Measurements from ENCODE around the gene CBLN2.

The CBLN2 gene

DNA sequence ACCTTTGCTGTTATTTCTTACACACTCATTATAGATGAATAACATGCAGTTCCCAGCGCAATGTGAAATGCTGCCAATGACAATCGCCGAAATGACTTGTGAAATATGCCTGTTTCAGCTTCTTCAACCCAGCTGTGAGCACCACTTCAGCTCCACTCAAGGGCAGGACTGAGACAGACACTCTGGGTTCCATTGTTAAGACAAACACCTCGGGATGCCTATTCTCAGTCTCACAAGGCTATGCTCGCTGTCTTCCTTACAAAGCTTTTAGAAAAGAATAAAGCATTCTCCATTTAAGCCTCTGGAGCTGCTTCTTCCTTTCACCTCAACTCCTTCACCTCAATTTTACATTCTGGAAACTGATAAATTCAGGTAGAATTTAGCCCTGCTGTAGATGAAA lies 4.2 kb downstream of the CBLN2 start:
- peaks cover 8% of the 10 kb centered on the region for H3K27me3 ChIP-seq (ENCODE audit: control insufficient read depth, insufficient read depth, low read length)

DNA sequence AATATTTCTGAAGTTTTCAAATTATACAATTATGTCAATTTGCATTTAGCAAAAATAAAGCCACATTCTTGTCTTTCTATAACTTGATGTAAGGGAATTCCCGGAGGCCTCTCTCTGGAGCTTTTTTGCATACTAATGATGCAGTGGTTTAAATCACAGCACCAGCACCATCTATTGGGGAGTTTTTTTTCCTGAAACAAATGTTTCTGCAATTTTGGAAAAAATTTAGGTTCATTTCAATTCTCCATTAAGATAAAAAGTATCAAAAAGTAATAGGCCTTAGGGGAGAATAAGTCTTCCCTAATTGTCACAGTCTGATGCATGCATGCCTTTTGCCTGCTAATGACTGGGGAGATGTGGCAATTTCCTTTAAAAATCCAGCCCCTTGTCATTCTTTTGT lies 13.5 kb downstream of the CBLN2 start:
- no peaks in the 10 kb centered on the region for H3K4me1 ChIP-seq (ENCODE audit: control insufficient read depth, insufficient read depth, low read length)
- no peaks in the 10 kb centered on the region for H3K27me3 ChIP-seq (ENCODE audit: control insufficient read depth, insufficient read depth, low read length)
- no peak overlapping the region for H3K9ac ChIP-seq (ENCODE audit: low read length)
- H3K27ac ChIP-seq (ENCODE audit: low read depth, low read length), result no peak overlapping the region
- no peak overlapping the region for H3K4me3 ChIP-seq (ENCODE audit: low read length)
- no peaks in the 10 kb centered on the region for H3K36me3 ChIP-seq (ENCODE audit: control insufficient read depth, insufficient read depth, low read length)

More for the DNA sequence above, 4.2 kb downstream of the CBLN2 start:
- no peak overlapping the region for H3K4me3 ChIP-seq (ENCODE audit: low read length)
- H3K4me1 ChIP-seq (ENCODE audit: control insufficient read depth, insufficient read depth, low read length), result no peaks in the 10 kb centered on the region
- no peaks in the 10 kb centered on the region for H3K36me3 ChIP-seq (ENCODE audit: control insufficient read depth, insufficient read depth, low read length)
- no peak overlapping the region for H3K27ac ChIP-seq (ENCODE audit: low read depth, low read length)
- no peak overlapping the region for H3K9ac ChIP-seq (ENCODE audit: low read length)

DNA sequence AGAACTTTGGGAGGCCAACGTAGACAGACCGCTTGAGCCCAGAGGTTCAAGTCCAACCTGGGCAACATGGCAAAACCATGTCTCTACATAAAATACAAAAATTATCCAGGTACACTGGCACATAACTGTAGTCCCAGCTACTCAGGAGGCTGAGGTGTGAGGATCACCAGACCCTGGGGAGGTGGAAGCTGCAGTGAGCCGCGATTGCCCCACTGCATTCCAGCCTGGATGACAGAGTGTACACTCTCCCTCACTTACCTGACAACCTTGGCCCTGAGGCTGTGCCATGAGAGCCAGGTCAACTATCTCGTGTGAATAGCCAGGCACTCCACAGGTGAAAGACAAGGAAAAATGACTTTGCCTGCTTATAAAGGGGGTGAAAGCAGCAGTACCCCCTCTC lies 39.3 kb downstream of the CBLN2 start:
- H3K27ac ChIP-seq (ENCODE audit: low read depth, low read length), result no peak overlapping the region
- no peak overlapping the region for H3K9ac ChIP-seq (ENCODE audit: low read length)
- H3K4me1 ChIP-seq (ENCODE audit: control insufficient read depth, insufficient read depth, low read length), result no peaks in the 10 kb centered on the region
- H3K4me3 ChIP-seq (ENCODE audit: low read length), result no peak overlapping the region
- H3K36me3 ChIP-seq (ENCODE audit: control insufficient read depth, insufficient read depth, low read length), result no peaks in the 10 kb centered on the region
- no peaks in the 10 kb centered on the region for H3K27me3 ChIP-seq (ENCODE audit: control insufficient read depth, insufficient read depth, low read length)

DNA sequence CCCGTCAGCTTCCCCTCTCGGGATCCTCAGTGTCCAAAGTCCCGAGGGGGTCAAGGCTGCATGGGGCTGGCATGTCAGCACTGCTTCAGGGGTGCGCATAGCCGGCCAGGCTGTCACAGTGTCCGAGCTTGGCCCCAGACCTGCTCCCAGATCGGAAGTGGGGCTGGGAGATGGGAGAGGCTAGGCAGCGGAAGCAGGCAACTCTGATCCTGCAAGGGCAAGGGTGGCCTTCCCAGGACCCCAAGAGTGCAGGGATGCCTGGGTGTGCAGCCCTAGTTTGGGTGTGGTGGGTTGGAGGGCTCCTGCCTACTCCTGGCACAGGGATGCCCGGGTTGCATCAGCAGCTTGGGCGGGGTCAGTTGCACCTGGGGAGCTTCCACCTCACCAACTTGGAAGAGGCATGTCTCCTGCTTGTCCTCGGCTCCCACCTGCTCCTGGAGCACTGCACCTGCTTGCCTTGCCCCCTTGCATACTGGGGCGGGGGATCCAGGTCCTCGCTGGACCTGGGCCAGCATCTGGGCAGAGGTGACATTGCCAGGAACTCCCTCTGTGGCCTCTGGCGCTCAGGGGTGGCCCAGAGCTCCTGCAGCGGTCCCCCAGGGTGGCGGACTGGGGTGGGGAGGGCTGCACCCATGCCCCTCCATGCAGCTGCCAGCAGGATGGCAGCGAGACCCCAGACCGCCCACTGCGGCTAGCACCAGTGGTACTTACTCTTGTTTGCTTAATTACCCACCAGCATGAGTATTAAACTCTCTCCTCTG lies 41.3 kb downstream of the CBLN2 start:
- no peaks in the 10 kb centered on the region for H3K4me1 ChIP-seq (ENCODE audit: control insufficient read depth, insufficient read depth, low read length)
- no peaks in the 10 kb centered on the region for H3K27me3 ChIP-seq (ENCODE audit: control insufficient read depth, insufficient read depth, low read length)
- no peak overlapping the region for H3K9ac ChIP-seq (ENCODE audit: low read length)
- no peak overlapping the region for H3K4me3 ChIP-seq (ENCODE audit: low read length)
- no peak overlapping the region for H3K27ac ChIP-seq (ENCODE audit: low read depth, low read length)
- no peaks in the 10 kb centered on the region for H3K36me3 ChIP-seq (ENCODE audit: control insufficient read depth, insufficient read depth, low read length)

DNA sequence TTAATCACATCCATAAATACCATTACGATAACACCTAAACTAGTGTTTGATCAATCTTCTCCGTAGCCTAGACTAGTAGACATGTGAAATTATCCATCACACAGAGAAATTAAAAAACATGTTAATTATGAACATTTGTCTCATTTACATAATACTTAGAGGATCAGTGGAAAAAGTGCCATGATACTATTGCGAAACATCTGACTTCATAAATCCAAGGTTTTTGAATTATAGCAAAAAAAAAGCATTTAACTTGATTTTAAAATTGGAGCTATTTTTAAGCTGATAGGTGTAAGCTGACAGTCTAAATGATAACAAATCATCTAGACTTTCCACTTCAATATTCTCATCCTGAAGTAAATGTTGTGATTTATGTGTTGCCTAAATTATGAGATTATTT lies 51.6 kb downstream of the CBLN2 start:
- Histone ChIP-seq H3K27ac (ENCODE audit: low read depth, low read length) (no peak overlapping the region), H3K4me3 (ENCODE audit: low read length) (no peak overlapping the region), H3K9ac (ENCODE audit: low read length) (no peak overlapping the region), H3K36me3 (ENCODE audit: control insufficient read depth, insufficient read depth, low read length) (no peaks in the 10 kb centered on the region), H3K4me1 (ENCODE audit: control insufficient read depth, insufficient read depth, low read length) (no peaks in the 10 kb centered on the region), H3K27me3 (ENCODE audit: control insufficient read depth, insufficient read depth, low read length) (no peaks in the 10 kb centered on the region)
